Measurements from ENCODE around the gene CCDC85B.
"Not testable (repeated sequence)": the region's sequence is repeated elsewhere in the genome, so short reads cannot be mapped to it uniquely, and the experiment has no call there.

The CCDC85B gene

GRCh38 chr11:65887723-65888162, 2.7 kb upstream of the CCDC85B start:
- FAIRE-seq, result no peak

- peak; percentile 21 for FAIRE-seq
Observed at GRCh38 chr11:65888163-65888814, 2.2 kb upstream of the CCDC85B start, which contains the start of gene FIBP. FIBP (minus strand) TSS chr11:65888471; CDS start chr11:65888418, 53 bp downstream.

GRCh38 chr11:65891219-65892136, 1.0 kb downstream of the CCDC85B start:
- FAIRE-seq, result no peak

- not testable (repeated sequence) for FAIRE-seq
Observed at GRCh38 chr11:65892137-65892540, 1.7 kb downstream of the CCDC85B start.

GRCh38 chr11:65892661-65893317, 2.3 kb downstream of the CCDC85B start:
- FAIRE-seq, result no peak

GRCh38 chr11:65894034-65894591, 3.6 kb downstream of the CCDC85B start:
- FAIRE-seq, result no peak

GRCh38 chr11:65895482-65895981, 5.1 kb downstream of the CCDC85B start:
- no peak for FAIRE-seq

- no peak for FAIRE-seq
Observed at GRCh38 chr11:65896034-65896999, 5.8 kb downstream of the CCDC85B start.

GRCh38 chr11:65897020-65897471, 6.6 kb downstream of the CCDC85B start:
- no peak for FAIRE-seq

- FAIRE-seq, result no peak
Observed at GRCh38 chr11:65898656-65899355, 8.3 kb downstream of the CCDC85B start.

GRCh38 chr11:65899356-65900124, 9.1 kb downstream of the CCDC85B start:
- FAIRE-seq, result no peak

GRCh38 chr11:65900125-65900898, 9.8 kb downstream of the CCDC85B start, which contains the start of gene FOSL1:
FOSL1 (minus strand) TSS chr11:65900388; CDS start chr11:65900339, 49 bp downstream.
- peak; percentile 55 for FAIRE-seq

- no peak for FAIRE-seq
Observed at GRCh38 chr11:65900899-65901180, 10.4 kb downstream of the CCDC85B start.

GRCh38 chr11:65903068-65903481, 12.6 kb downstream of the CCDC85B start:
- no peak for FAIRE-seq

GRCh38 chr11:65903715-65904114, 13.2 kb downstream of the CCDC85B start:
- FAIRE-seq, result no peak

GRCh38 chr11:65906602-65907001, 16.1 kb downstream of the CCDC85B start:
- no peak for FAIRE-seq

GRCh38 chr11:65907878-65908277, 17.4 kb downstream of the CCDC85B start:
- no peak for FAIRE-seq

GRCh38 chr11:65911682-65912568, 21.5 kb downstream of the CCDC85B start:
- FAIRE-seq, result peak; percentile 19

Data from A204.1 (cell line).